Iris pigment epithelial cell (primary cell): ENCODE data around the gene PDE1A.
"Not testable (repeated sequence)": the region's sequence is repeated elsewhere in the genome, so short reads cannot be mapped to it uniquely, and the experiment has no call there.

Experiments used
- DNase-seq: peaks from one replicate; pipeline ENCODE4 v3.0.0-alpha.2; 2011; ENCODE audit warnings: low read depth

PDE1A gene

DNA sequence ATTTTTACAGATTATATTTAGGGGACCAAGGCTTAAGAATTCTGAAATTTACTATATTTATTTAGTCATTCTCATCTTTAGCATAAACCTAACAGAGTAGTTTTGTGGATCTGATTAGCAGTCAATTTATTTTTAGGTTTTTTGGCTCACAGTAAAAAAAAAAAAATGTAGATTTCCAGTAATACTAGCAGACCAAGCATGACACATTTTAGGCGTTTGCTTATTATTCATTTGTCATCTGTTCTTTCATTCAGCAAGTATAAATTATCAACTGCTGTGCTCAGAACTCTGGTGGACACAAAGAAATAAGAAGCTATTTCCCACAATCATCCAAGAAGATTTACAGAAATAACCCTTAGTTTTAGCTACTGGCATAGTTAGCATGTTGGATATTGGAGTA is 20.6 kb downstream of the PDE1A start:
- DNase-seq: no peak

- no peak for DNase-seq
Measured at GRCh38 chr2:182404975-182405561, 21.8 kb downstream of the PDE1A start.

DNA sequence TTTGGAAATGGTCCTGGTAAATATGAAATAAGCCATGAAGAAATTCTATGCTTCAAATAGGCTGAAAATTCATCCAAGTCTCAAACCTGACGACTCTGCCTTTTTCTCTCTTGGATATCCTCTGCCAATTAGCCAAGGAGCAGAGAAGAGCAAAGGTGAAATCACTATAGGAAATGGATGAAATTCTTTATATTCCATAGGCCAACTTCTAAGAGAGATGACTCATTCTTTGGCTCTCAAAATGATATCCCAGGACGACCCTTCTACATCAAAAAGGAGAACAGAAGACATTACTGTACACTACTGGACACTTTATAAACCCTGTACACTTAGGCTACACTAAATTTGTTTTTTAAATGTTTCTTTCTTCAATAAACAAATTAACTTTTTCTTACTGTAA is 22.7 kb downstream of the PDE1A start:
- peak; percentile 63 for DNase-seq

- no peak for DNase-seq
Measured at GRCh38 chr2:182393270-182393760, 33.5 kb downstream of the PDE1A start.

- no peak for DNase-seq
Measured at GRCh38 chr2:182391443-182391842, 35.4 kb downstream of the PDE1A start.

DNA sequence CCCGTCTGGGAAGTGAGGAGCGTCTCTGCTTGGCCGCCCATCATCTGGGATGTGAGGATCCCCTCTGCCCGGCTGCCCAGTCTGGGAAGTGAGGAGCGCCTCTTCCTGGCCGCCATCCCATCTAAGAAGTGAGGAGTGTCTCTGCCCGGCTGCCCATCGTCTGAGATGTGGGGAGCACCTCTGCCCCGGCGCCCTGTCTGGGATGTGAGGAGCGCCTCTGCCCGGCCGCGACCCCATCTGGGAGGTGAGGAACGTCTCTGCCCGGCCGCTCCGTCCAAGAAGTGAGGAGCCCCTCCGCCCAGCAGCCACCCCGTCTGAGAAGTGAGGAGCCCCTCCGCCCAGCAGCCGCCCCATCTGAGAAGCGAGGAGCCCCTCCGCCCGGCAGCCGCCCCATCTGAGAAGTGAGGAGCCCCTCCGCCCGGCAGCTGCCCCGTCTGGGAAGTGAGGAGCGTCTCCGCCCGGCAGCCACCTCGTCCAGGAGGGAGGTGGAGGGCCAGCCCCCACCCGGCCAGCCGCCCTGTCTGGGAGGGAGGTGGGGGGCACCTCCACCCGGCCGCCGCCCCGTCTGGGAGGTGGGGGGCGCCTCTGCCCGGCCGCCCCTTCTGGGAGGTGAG is 40.5 kb downstream of the PDE1A start:
- DNase-seq: not testable (repeated sequence)

DNA sequence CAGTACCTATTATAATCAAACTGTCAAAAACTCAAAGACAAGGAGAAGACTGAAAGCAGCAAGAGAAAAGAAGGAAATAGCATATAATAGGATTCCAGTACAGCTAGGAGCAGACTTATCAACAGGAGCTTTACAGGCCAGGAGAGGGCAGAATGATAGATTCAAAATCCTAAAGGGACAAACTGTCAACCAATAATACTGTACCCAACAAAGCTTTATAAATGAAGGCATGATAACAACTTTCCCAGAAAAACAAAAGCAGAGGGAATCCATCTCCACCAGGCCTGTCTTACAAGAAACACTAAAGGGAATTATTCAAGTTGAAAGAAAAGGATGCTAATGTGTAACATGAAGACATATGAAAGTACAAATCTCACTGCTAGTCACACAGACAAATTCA is 42.0 kb downstream of the PDE1A start:
- DNase-seq: no peak

GRCh38 chr2:182381225-182381624 is 45.6 kb downstream of the PDE1A start:
- no peak for DNase-seq

- peak; percentile 57 for DNase-seq
Measured at GRCh38 chr2:182379241-182379640, 47.6 kb downstream of the PDE1A start.

GRCh38 chr2:182378759-182379158 is 48.1 kb downstream of the PDE1A start:
- no peak for DNase-seq

- peak; percentile 24 for DNase-seq
Measured at GRCh38 chr2:182377467-182377866, 49.4 kb downstream of the PDE1A start.

- no peak for DNase-seq
Measured at GRCh38 chr2:182375862-182376261, 51.0 kb downstream of the PDE1A start.

DNA sequence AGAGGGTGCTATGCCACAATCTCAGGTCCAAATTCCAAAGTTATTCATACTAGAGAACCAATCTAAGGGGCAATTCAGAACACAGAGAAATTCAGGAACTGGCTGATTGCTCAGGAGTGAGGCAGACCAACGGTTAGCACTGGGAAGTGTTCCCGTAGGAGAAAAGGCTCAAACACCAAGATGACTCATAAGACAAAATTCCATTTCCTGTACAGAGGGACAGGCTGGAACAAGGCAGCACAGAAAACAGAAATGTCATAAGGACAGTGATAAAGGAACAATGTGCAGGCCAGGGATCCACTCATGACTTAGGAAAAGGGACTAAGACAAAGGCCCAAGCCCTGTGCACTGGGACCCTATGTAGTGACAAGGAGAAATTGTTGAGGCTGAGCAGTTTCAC is 54.2 kb downstream of the PDE1A start:
- peak; percentile 79 for DNase-seq

DNA sequence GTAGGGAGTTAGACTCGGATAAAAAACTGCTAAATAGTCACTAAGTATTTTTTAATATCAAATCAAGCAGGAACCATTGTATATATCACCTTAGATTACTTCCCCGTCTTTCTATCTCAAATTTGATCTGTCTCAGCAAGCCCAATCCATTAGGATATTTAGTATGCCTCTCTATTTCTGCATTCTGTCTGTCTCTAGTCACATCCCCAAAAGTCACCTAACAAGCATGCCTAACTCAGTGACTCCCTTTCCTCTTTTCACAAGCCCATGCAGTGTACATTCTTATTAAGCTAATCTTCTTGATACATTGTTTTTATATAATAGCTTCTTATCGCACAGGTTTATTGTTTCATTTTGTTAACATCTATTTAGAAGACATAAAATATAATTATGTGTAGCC is 57.8 kb downstream of the PDE1A start:
- DNase-seq: no peak

- peak; percentile 57 for DNase-seq
Measured at GRCh38 chr2:182368446-182368845, 58.4 kb downstream of the PDE1A start.

- DNase-seq: no peak
Measured at GRCh38 chr2:182367401-182367800, 59.4 kb downstream of the PDE1A start.

DNA sequence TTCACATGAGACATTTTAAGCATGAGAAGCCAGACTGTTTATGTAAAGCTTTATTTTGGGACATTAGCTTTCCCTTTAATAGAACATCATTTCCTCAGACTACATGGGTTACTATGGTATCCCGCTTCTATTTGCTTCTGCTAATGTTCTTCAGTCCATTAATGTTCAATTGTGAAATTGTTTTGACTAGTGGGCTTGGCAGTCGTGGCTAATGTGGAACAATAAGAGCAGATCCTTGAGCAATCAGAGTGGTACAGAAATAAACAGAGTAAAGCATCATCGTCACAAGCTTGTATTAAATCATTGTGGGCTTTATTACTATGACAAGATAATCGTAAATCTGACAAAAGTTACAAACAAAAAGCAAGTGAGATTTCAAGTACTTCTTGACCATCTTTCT is 60.2 kb downstream of the PDE1A start:
- DNase-seq: peak; percentile 83

- no peak for DNase-seq
Measured at GRCh38 chr2:182365855-182366254, 61.0 kb downstream of the PDE1A start.

- DNase-seq: no peak
Measured at GRCh38 chr2:182361477-182361876, 65.4 kb downstream of the PDE1A start.

- DNase-seq: no peak
Measured at GRCh38 chr2:182360663-182361260, 66.1 kb downstream of the PDE1A start.

GRCh38 chr2:182359990-182360662 is 66.7 kb downstream of the PDE1A start:
- peak; percentile 52 for DNase-seq

GRCh38 chr2:182359027-182359989 is 67.5 kb downstream of the PDE1A start:
- peak; percentile 63 for DNase-seq
